KMS-11 (cell line): ENCODE results near the gene CELF4.

ENCODE experiments used
- H2AFZ ChIP-seq: fragments of 200-600 bp; sonication (generic); 2 replicates; pipeline ENCODE4 v1.6.1; 2016; ENCODE audit warnings: antibody characterized with exemption, mixed run types, low read depth
- H3K27ac ChIP-seq: fragments of 200-600 bp; sonication (generic); 2 replicates; pipeline ENCODE4 v1.6.1; 2016; ENCODE audit warnings: mild to moderate bottlenecking, mixed run types
- H3K27me3 ChIP-seq: fragments of 200-600 bp; sonication (generic); 2 replicates; pipeline ENCODE4 v1.6.1; 2017; ENCODE audit warnings: mild to moderate bottlenecking, low read depth, mixed run types, moderate library complexity; ENCODE audit not compliant: insufficient read depth
- H3K36me3 ChIP-seq: fragments of 200-600 bp; sonication (generic); 2 replicates; pipeline ENCODE4 v1.6.1; 2017; ENCODE audit warnings: mild to moderate bottlenecking, mixed run types; ENCODE audit not compliant: insufficient read depth
- H3K4me1 ChIP-seq: fragments of 200-600 bp; sonication (generic); 2 replicates; pipeline ENCODE4 v1.6.1; 2016; ENCODE audit warnings: mild to moderate bottlenecking, low read depth, mixed run types; ENCODE audit not compliant: poor library complexity, severe bottlenecking
- H3K4me2 ChIP-seq: fragments of 200-600 bp; sonication (generic); 2 replicates; pipeline ENCODE4 v1.7.0; 2016; ENCODE audit warnings: mild to moderate bottlenecking, mixed run types
- H3K4me3 ChIP-seq: fragments of 200-600 bp; sonication (generic); IDR thresholded peaks from 2 replicates; pipeline ENCODE4 v1.6.1; 2017; ENCODE audit warnings: low read depth, low read length, mixed read lengths; ENCODE audit not compliant: insufficient read depth
- H3K79me2 ChIP-seq: fragments of 200-600 bp; sonication (generic); 2 replicates; pipeline ENCODE4 v1.6.1; 2016; ENCODE audit warnings: low read depth, mixed run types; ENCODE audit not compliant: insufficient read depth
- H3K9ac ChIP-seq: fragments of 200-600 bp; sonication (generic); 2 replicates; pipeline ENCODE4 v1.6.1; 2016; ENCODE audit warnings: mild to moderate bottlenecking, mixed run types
- H4K20me1 ChIP-seq: fragments of 200-600 bp; sonication (generic); 2 replicates; pipeline ENCODE4 v1.6.1; 2016; ENCODE audit warnings: mild to moderate bottlenecking, mixed run types; ENCODE audit not compliant: insufficient read depth
- CTCF ChIP-seq: fragments of 200-600 bp; sonication (generic); conservative IDR thresholded peaks from 2 replicates; pipeline ENCODE4 v1.6.1; 2017; ENCODE audit warnings: low read depth, mild to moderate bottlenecking, antibody characterized with exemption, low read length, moderate library complexity, mixed read lengths

Gene CELF4

GRCh38 chr18:37486848-37487247 is 78.8 kb downstream of the CELF4 start:
- no peak overlapping the region for H3K4me2 ChIP-seq
- H4K20me1 ChIP-seq, result no peaks in the 10 kb centered on the region
- H3K79me2 ChIP-seq, result no peaks in the 10 kb centered on the region
- no peaks in the 10 kb centered on the region for H3K27me3 ChIP-seq
- H3K4me1 ChIP-seq, result no peaks in the 10 kb centered on the region
- no peak for TF ChIP-seq CTCF
- no peak overlapping the region for H3K27ac ChIP-seq
- no peaks in the 10 kb centered on the region for H3K36me3 ChIP-seq
- H2AFZ ChIP-seq, result no peak overlapping the region
- no peak overlapping the region for H3K4me3 ChIP-seq
- H3K9ac ChIP-seq, result no peak overlapping the region

- Histone ChIP-seq H3K4me3 (no peak overlapping the region), H3K4me2 (no peak overlapping the region), H3K27ac (no peak overlapping the region), H4K20me1 (no peaks in the 10 kb centered on the region), H3K4me1 (no peaks in the 10 kb centered on the region), H3K79me2 (no peaks in the 10 kb centered on the region), H3K36me3 (no peaks in the 10 kb centered on the region), H2AFZ (no peak overlapping the region), H3K27me3 (no peaks in the 10 kb centered on the region), H3K9ac (no peak overlapping the region)
- TF ChIP-seq CTCF, result no peak
These were observed 80.4 kb downstream of the CELF4 start for GRCh38 chr18:37484983-37485834.

GRCh38 chr18:37483984-37484819 is 81.4 kb downstream of the CELF4 start:
- no peak overlapping the region for H3K27ac ChIP-seq
- H3K79me2 ChIP-seq, result no peaks in the 10 kb centered on the region
- H3K4me3 ChIP-seq, result no peak overlapping the region
- H3K27me3 ChIP-seq, result no peaks in the 10 kb centered on the region
- no peaks in the 10 kb centered on the region for H4K20me1 ChIP-seq
- H3K4me1 ChIP-seq, result no peaks in the 10 kb centered on the region
- no peak overlapping the region for H3K9ac ChIP-seq
- no peak overlapping the region for H3K4me2 ChIP-seq
- TF ChIP-seq CTCF, result no peak
- no peaks in the 10 kb centered on the region for H3K36me3 ChIP-seq
- no peak overlapping the region for H2AFZ ChIP-seq

GRCh38 chr18:37483221-37483971 is 82.2 kb downstream of the CELF4 start:
- Histone ChIP-seq H3K79me2 (no peaks in the 10 kb centered on the region), H3K4me1 (no peaks in the 10 kb centered on the region), H4K20me1 (no peaks in the 10 kb centered on the region), H3K27me3 (no peaks in the 10 kb centered on the region), H3K4me3 (no peak overlapping the region), H2AFZ (no peak overlapping the region), H3K9ac (no peak overlapping the region), H3K27ac (no peak overlapping the region), H3K4me2 (no peak overlapping the region), H3K36me3 (no peaks in the 10 kb centered on the region)
- TF ChIP-seq CTCF, result no peak
